Inferior parietal cortex (tissue), 1 donor: ENCODE measurements around the gene CPXM2.

Source experiments
- DNase-seq: peaks from one replicate; pipeline ENCODE4 v3.0.0-alpha.2; 2016; ENCODE audit errors: extremely low spot score

Gene CPXM2

DNA sequence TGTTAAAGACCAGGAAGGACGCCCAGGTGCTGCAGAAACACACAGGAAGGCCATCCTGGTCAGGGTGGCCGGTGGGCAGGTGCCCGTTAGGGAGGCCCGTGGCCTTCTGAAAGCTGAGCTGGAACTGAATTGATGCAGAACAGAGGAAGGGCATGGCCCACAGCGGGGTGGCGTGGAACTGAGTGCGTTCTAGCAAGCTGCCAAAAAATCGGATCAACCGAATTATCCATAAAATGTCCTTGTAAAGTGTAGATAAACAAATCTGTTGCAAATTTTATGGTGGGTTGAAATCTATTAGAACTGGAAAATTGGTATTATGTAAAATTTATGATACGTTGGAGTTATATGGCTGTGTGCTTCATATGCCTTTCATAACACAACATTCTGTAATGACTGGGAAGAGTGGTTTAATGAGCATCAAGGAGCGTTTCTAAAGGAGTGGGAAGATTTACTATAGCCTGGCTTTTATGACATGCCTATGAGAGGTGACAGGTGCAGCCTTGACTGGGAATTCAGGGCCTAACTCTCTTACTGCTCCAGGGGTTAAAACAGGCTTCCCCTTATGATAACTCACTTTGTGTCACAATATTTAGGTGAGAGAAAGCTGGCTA lies 117.4 kb downstream of the CPXM2 start:
- DNase-seq, result no peak

DNA sequence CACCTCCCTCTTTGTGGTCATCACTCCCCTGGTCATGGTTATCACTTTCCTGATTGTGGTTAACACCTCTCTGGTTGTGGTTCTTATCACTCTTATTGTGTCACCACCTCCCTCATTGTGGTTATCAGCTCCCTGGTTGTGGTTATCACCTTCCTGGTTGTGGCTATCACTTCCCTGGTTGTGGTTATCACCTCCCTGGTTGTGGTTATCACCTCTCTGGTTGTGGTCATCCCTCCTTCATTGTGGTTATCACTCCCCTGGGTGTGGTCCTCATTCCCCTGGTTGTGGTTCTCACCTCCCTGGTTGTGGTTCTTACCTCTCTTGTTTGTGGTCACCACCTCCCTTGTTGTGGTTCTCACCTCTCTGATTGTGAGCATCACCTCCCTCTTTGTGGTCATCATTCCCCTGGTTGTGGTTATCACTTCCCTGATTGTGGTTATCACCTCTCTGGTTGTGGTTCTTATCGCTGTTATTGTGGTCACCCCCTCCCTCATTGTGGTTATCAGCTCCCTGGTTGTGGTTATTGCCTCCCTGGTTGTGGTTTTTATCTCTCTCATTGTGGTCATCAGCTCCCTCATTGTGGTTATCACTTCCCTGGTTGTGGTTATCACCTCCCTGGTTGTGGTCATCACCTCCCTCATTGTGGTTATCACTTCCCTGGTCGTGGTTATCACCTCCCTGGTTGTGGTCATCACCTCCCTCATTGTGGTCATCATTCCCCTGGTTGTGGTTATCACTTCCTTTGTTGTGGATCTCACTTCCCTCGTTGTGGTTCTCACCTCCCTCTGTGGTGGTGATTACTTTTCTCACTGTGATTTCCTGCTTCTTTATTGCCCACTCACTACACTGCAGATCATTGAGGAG lies 118.7 kb downstream of the CPXM2 start:
- DNase-seq, result no peak

DNA sequence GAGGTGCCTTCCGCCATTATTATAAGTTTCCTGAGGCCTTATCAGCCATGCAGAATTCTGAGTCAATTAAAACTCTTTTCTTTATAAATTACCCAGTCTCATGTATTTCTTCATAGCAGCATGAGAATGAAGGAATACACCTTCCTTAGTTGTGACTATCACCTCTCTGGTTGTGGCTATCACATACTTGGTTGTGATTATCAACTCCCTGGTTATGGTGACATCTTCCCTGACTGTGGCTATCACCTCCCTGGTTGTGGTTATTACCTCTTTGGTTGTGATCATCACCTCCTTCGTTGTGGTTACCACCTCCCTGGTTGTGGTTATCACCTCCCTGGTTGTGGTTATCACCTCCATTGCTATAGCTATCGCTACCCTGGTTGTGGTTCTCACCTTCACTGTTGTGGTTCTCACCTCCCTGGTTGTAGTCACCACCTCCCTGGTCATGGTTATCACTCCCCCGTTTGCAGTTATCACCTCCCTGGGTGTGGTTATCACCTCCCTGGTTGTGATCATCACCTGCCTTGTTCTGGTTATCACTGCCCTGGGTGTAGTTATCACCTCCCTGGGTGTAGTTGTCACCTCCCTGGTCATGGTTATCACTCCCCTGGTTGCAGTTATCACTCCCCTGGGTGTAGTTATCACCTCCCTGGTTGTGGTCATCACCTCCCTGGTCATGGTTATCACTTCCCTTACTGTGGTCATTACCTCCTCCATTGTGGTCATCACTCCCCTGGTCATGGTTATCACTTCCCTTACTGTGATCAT lies 119.5 kb downstream of the CPXM2 start:
- DNase-seq, result no peak

DNA sequence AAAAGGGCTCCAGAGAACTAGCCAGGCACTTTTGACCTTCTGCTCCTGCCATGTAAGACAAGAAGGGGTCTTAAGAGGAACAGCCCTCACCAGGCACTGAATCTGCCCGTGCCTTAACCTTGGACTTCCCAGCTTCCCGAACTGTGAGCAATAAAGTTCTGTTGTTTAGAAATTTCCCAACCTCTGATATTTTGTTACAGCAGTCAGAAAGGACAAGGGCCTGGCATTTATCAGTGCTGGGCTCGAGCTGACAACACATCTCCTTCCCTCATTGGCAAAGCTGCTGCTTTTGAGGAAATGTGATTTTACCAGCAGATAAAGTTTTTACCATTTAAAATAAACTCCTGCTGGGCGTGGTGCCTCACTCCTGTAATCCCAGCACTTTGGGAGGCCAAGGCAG lies 122.0 kb downstream of the CPXM2 start:
- no peak for DNase-seq

DNA sequence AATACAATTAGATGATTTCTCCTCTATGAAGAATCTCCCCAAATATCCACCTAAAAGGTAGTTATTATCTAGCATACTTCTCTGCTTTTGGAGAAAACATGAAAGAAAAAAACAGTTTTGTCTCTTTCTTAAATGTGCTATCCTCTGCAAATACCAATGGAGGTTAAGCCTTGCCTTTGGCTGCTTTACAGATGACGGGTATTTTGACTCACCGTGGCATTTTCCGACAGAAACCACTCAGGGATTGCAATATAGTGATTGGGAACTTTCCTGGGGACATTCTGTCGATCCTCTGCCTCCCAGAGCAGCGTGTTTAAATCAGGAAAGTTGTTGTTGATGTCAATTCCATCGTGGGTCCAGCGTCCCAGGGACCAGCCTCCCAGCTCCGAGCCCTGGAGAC lies 124.8 kb downstream of the CPXM2 start:
- no peak for DNase-seq

DNA sequence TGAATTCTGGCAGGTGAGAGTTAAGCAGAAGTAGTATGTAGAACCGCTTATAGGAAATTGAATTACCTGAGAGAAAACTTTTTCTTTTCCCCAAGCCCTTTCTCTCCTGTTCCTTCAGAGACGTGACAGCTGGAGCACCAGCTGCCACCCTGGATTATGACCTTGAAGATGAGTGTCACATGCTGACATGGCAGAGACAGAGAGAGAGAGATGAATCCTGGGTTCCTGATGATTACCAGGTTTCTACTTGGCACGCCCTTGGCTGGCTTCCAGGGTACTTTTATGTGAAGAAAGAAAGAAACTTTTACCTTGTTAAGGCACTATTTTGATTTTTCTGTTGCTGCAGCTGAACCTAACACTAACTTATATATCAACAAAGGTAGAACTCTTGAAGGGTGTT lies 125.6 kb downstream of the CPXM2 start:
- DNase-seq, result no peak

DNA sequence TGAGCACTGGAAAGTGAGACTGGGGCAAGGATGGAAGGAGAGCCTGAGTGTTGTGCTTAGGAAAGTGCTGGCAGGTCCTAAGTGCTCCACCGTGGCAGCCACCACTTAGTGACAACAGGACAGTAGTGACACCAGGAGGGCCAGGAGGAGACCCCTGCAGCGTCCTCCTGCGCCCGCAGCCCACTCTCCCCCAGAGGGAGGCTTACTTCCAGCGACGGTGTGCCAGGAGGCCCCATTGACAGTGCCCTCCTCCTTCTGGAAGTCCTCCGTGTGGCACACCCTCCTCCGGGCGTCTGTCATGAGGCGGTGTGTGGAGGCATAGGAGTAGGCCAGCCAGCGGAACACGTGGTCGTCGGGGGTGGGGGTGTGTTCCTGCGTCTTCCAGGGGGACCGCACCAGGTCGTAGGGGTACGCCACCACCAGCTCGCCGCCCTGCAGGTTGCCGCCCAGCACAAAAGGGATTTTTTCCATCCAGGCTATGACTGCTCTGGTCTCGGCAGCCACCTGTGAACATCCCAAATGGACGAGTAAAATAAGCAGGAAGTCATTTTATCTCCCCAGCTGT lies 129.9 kb downstream of the CPXM2 start:
- no peak for DNase-seq

DNA sequence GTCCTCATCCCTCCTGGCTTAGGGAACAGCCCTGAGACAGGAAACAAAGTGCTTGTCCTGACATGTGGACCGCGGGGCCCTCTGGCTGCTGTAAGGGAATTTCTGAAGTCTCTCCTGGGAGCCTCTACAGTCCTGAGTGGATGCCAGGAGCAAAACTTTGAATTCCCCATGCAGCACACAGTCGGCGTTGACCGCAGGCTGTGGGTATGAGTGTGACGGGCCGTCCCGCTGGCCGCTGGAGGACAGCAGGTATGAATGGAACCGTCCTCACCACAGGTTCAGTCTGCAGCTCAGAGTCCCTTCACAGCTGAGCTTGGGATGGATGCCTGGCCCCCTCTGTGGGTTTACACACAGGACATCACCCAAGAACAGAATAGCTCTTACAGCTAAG lies 130.6 kb downstream of the CPXM2 start:
- no peak for DNase-seq

DNA sequence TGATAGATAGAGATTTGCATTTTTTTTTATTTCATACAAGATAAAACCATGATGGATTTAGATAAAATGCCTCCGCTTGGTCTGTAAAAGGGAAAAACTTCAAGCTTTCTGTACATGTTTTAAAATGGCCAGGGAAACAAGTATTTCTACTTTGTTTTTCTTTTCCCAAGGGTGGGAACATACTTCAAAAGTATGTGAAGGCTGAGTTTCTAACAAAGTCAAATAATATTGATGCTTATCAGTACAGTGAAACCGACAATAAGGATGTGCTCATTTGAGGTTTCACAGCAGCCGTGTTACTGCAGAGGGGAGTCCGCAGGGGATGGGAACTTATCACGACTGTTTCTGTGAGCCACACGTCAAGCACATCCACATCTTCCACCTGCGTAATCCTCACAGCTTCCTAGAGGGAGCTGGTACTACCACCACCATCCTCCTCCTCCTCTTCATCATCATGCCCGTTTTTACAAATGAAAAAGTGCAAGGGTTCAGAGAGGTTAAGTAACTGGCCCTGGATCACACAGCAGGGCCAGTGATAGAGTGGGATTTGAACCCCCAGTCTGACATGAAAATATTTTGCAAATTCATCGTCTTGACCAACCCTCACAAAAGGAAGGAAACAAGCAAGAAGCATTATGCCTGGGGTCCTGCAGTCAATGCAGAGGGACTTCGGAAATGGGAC lies 131.1 kb downstream of the CPXM2 start:
- DNase-seq, result no peak

DNA sequence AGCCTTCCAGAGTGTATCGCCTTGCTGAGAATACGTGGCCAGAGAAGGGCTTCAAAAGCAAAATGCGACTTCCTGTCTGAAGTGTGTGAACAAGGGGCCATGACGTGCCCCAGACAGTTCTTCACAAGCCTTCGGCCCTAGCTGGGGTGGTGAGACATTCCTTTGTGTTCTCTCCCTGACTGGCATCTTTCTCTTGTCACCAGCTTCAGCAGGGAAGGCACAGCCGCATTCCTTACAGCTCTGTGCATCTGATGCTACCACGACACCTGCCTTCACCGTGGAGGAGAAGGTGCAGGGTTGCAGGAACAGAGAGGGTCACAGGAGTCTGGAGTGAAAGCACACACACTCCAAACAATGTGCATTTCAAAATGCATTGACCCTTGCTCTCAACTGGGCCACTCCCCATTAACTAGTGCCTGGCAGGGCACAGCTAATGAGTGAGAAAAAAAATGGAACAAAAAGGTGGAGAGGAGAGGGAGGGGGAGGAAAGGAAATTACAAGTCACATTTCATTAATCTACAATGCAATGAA lies 132.0 kb downstream of the CPXM2 start:
- DNase-seq, result no peak

DNA sequence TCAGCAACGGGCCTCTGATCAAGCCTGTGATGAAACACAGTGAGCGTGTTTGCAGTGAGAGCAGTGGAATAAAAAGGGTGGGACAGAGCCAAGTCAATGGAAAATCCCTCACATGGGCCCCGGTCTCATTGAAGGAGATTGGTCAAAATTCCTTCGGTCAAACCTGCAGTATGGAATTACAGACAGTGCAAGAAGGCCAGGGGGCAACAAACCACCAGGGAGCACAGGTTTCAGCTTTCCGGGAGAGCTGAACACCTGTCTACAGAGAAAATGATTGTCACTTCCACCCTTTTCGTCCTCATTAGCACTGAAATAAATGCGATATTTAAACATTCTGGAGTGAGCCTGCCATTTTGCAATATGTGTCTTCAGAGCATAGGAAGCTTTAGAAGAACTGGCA lies 132.6 kb downstream of the CPXM2 start:
- no peak for DNase-seq

DNA sequence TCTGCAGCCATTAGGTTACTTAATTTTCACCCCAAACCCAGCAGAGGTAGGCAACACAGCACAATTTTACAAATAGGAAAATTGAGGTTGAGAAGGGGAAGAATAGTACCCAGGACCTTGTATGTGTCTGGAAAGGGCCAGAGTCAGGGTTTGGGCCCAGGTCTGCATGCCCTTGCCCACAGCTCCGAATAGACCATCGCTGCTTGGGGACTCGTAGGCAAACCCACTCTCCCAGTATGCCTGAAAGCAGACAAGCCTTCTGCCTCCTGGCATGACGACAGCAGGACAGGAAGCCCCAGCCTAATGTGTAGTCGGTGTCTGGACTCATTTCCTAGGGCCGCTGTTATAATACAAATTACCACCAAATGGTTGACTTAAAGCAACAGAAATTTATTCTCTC lies 133.8 kb downstream of the CPXM2 start:
- no peak for DNase-seq

DNA sequence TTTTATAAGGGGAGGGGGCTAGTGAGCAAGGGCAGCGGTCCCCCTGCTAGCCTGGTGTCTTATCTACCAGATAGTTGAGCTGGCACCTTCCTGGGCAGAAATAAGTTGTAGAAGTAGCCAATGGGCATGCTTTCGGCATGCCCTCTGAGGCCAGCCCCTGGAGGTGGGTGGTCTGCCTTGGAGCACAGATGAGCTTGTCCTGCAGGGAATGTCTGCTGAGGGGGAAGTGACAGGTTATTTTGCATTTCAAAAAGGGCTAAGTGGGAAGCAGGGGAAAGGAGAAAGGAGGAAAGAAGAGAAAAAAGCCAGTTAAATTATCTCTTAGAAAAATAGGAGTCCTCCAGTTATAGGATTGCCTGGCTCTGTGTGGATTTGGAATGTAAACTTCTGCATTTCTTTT lies 136.5 kb downstream of the CPXM2 start:
- no peak for DNase-seq

DNA sequence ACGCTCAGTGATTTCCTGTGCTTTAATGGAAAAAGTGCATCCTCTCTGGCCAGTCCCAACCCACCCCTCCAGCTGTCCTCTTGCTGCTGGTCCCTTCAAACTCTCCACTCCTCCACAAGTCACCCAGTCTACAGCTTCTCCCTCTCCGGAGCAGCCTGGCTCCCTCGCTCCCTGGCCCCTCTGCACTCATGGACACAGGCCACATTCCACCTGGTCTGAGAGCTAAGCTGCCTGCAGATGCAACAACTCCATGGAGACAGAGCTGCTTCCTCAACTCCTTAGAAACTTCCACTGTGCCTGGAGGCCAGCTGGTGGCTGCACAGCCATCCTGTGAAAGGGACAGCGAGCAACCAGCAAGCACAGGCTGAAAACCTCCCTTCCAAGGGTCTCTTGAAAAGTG lies 137.5 kb downstream of the CPXM2 start:
- DNase-seq, result no peak

DNA sequence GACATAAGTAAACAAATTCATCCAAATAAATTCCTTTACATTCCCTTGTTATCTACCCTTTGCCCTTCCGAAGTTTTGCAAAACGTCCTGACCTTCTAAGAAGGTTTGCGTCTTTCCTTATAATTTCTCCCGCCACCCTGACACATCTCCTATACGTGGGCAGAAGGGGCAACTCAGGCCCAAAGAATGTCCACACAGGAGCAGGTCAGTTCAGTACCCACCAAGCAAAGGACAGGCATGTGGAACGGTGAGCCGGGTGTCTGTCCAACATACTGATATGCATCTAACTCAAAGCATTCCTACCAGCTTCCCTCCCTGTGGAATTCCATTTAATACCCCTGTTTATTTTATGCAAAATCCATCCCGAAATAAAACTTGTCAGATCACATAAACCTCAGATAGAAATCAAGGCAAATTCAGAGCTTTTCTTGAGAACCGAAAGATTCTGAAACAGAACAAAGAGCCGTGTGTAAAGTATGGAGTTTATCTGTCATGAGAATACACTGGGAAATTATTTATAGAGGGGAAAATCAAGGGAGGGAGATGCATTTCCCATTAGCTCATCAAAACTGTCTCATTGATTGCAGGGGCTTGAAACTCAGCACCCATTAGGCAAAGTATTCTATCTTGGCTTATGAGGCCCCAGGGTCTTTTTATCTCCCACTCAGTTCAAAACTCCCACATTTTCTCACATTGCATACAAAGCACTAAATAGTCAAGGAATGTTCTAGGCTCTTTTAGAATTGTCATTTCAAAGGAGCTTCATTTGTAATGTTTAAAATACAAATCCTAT lies 140.1 kb downstream of the CPXM2 start:
- DNase-seq, result no peak

DNA sequence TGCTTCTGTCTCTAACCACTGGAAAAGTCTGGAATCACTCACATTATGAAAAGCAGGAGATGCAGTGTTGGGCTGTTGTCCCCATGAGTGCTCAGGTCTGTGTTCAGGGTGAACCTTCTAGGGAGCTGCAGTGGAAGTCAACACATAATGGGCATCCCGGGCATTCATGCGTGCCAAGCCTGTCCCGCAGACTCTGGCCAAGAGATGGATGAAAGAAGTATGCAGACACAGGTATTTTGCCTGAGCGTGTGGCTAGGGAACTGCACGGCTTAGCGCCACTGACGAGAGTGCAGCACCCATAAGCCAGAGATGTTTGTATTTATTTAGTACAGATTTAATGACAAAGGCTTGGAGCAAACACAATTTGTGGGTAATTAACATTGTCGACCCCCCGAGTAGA lies 140.7 kb downstream of the CPXM2 start:
- no peak for DNase-seq

DNA sequence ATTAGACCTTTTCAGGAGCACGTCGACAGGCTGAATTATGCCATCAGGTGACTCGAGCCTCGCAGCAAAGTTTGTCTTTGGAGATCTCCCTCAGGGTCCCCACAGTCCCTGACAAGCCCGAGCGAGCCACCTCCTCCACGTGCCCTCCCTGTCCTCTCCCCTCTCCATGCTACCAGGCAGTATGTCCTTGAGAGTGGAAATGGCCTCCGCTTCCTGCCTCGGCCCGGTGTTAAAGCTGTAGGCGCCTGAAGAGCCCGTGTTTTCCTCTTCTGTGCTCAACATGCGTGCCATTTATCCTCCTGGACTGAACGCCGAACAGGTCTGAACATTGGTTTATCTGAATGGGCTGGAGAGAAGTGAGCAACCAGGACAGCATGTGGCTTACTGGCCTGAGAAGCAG lies 142.9 kb downstream of the CPXM2 start:
- no peak for DNase-seq

DNA sequence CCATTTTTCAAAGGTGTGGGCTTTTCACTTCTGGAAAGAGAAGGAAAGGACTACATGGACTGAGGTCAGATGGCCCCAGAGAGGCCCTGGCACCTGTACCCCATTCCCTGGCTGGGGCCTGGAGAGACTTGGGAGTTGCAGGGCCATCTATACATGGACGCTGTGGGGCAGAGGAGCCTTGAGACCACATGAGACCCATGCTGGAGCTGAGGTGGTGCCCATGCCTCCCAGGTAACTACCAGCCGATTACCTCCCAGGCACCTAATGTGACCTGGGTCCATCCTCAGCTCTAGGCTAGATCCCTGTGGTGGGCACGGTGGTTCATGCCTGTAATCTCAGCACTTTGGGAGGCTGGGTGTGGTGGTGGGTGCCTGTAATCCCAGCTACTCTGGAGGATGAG lies 144.2 kb downstream of the CPXM2 start:
- no peak for DNase-seq

DNA sequence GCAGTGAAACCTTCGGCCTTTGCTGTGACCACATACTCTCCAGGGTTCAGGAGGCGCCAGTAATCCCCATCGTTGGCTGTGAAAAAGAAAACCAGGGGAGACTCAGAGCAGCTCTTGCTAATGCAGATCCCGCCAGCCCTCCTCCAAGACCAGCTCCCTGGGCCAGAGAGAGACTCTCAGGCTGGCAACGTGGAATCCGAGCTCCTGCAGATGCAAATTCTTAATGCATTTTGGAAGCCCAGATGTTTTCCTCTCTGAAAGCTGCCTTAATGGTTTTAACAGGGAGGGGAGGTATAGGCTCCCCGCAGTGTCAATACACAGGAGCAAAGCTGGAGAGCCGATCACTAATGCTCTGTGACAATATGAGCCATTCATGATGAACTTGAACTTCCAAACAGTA lies 144.7 kb downstream of the CPXM2 start:
- no peak for DNase-seq

DNA sequence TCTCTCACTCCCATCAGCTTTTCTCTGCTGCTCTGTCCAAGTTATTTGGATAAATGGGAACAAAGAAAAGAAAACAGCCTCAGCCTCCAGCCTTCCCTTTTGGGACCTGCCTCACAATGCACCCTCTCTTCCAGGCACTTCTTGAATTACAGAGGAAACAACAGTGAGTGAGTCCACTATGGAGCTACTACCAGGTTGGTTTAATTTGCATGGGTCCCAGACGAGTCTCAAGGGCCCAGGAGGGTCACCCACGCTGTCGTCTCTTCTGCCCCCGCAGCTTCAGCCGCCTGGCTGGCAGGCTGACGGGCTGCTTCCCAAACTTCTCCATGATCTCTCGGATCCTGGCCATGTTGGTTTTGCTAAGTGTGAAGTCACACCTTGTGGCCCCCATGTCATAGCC lies 145.1 kb downstream of the CPXM2 start:
- no peak for DNase-seq

DNA sequence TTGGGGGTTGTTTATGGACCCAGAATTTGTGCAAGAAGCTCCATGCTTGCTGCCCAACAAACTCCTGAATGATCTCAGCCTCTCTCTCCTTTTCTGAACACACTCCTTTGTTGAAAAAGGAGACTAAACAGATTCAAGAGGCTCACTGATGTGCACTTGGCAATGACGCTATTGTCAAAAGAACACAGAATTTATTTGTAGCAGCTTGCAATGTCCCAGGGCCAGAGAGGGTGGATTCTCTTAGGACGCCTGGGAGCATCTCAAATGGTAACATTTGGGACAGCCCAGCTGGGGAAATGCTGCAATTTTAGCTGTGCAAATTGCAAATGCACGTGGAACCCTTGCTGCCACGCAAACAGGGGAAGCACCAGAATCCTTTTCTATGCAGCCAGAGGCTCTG lies 145.5 kb downstream of the CPXM2 start:
- DNase-seq, result peak; percentile 3
